HepG2 (cell line): Measurements from ENCODE around the gene STX10. TPM values are rescaled to one million over a fixed set of nuclear protein-coding genes. Genes with fewer than 3 reads are reported as not detected.

Experiments used
- ASH2L ChIP-seq: fragments of 300-600, 200-600 bp; sonication (generic); IDR thresholded peaks from 2 replicates; pipeline ENCODE4 v1.7.0; 2017; ENCODE audit warnings: low read depth, mild to moderate bottlenecking, moderate library complexity, mixed read lengths, low read length; ENCODE audit not compliant: insufficient read length
- GLI4 ChIP-seq: sonication (generic); formaldehyde crosslinking; IDR thresholded peaks from 2 replicates; pipeline ENCODE4 v1.5.1; 2020; ENCODE audit warnings: missing genetic modification reagents, mild to moderate bottlenecking, moderate library complexity, borderline replicate concordance
- HNRNPK ChIP-seq: fragments of 200-400 bp; formaldehyde crosslinking; IDR thresholded peaks from 2 replicates; pipeline ENCODE4 v1.6.1; 2018; ENCODE audit warnings: low read length, low read depth, moderate library complexity, mild to moderate bottlenecking; ENCODE audit not compliant: poor library complexity, severe bottlenecking
- KAT7 ChIP-seq: IDR thresholded peaks from 2 replicates; pipeline ENCODE4 v1.6.1; 2018; ENCODE audit warnings: borderline replicate concordance, missing compliant biosample characterization
- MAFF ChIP-seq: IDR thresholded peaks from 2 replicates; pipeline ENCODE4 v1.6.1; 2011; ENCODE audit warnings: low read depth, low read length, improper control_type of control experiment
- REL ChIP-seq: sonication (generic); formaldehyde crosslinking; conservative IDR thresholded peaks from 2 replicates; pipeline ENCODE4 v1.8.0; 2022; ENCODE audit warnings: mild to moderate bottlenecking, missing genetic modification reagents, moderate library complexity
- YY1 ChIP-seq: IDR thresholded peaks from 2 replicates; pipeline ENCODE4 v1.6.1; 2011; ENCODE audit warnings: low read length, low read depth, moderate library complexity, mild to moderate bottlenecking; ENCODE audit not compliant: insufficient read depth, insufficient replicate concordance
- ZBTB20 ChIP-seq: sonication (generic); formaldehyde crosslinking; IDR thresholded peaks from 2 replicates; pipeline ENCODE4 v1.8.1; 2023; ENCODE audit warnings: missing genetic modification reagents, low read depth, mild to moderate bottlenecking, borderline replicate concordance
- ZNF124 ChIP-seq: sonication (generic); formaldehyde crosslinking; IDR thresholded peaks from 2 replicates; pipeline ENCODE4 v1.4.0; 2020; ENCODE audit warnings: missing genetic modification reagents
- ZNF230 ChIP-seq: sonication (generic); formaldehyde crosslinking; IDR thresholded peaks from 2 replicates; pipeline ENCODE4 v1.4.0; 2020; ENCODE audit warnings: mild to moderate bottlenecking, missing genetic modification reagents
- ZNF234 ChIP-seq: sonication (generic); formaldehyde crosslinking; conservative IDR thresholded peaks from 2 replicates; pipeline ENCODE4 v1.5.1; 2020; ENCODE audit warnings: mild to moderate bottlenecking, missing genetic modification reagents
- ZNF333 ChIP-seq: sonication (generic); formaldehyde crosslinking; IDR thresholded peaks from 2 replicates; pipeline ENCODE4 v1.4.0; 2020; ENCODE audit warnings: mild to moderate bottlenecking, missing genetic modification reagents, borderline replicate concordance
- ZNF350 ChIP-seq: sonication (generic); formaldehyde crosslinking; IDR thresholded peaks from 2 replicates; pipeline ENCODE4 v1.4.0; 2020; ENCODE audit warnings: mild to moderate bottlenecking, low read depth, missing genetic modification reagents, borderline replicate concordance
- ZNF451 ChIP-seq: sonication (generic); formaldehyde crosslinking; IDR thresholded peaks from 2 replicates; pipeline ENCODE4 v1.5.0; 2020; ENCODE audit warnings: mild to moderate bottlenecking, missing genetic modification reagents
- ZNF768 ChIP-seq: sonication (generic); formaldehyde crosslinking; IDR thresholded peaks from 2 replicates; pipeline ENCODE4 v1.4.0; 2020; ENCODE audit warnings: missing genetic modification reagents
- ZNF800 ChIP-seq: sonication (generic); formaldehyde crosslinking; IDR thresholded peaks from 2 replicates; pipeline ENCODE4 v1.4.0; 2020; ENCODE audit warnings: missing genetic modification reagents
- polyA plus RNA-seq, 8 experiments: library from polyadenylated mRNA; depleted of rRNA in 3 of 8; stranded (reverse) in 7 of 8; unstranded in 1 of 8; fragments of >200 nt; fragmentation: Illumina TruSeq in 4 of 8; extraction: Trizol in 4 of 8; gene quantifications; 2 replicates each; pipeline versions ENCODE4 v1.2.1 to v1.2.3, GENCODE V29; 2011 to 2016; ENCODE audit warnings: low read depth in 4 of 8, missing spikeins in 1 of 8, mixed read lengths in 1 of 8; ENCODE audit not compliant: insufficient read depth in 1 of 8
- total RNA-seq, 5 experiments: library from RNA; depleted of rRNA; stranded (reverse); fragments of >200 nt; fragmentation: Illumina TruSeq; extraction: Trizol; gene quantifications; 2 replicates each; pipeline ENCODE4 v1.2.3, GENCODE V29; 2016; ENCODE audit warnings: low read depth in 1 of 5
- TF ChIP-seq, protein P1 (sequence below): sonication (generic); formaldehyde crosslinking; IDR thresholded peaks from 2 replicates; pipeline ENCODE4 v1.5.1; 2020; ENCODE audit warnings: mild to moderate bottlenecking, missing genetic modification reagents, borderline replicate concordance
- TF ChIP-seq, protein P2 (sequence below): IDR thresholded peaks from 2 replicates; pipeline ENCODE4 v1.6.1; 2016; ENCODE audit warnings: missing compliant biosample characterization, missing genetic modification reagents, borderline replicate concordance

STX10 gene
- total and polyA plus RNA-seq, 2 of the 13 experiments (the other 11 are each of a cell fraction or from before 2014, with no cell fraction given): 47.9 to 66.4 TPM

DNA sequence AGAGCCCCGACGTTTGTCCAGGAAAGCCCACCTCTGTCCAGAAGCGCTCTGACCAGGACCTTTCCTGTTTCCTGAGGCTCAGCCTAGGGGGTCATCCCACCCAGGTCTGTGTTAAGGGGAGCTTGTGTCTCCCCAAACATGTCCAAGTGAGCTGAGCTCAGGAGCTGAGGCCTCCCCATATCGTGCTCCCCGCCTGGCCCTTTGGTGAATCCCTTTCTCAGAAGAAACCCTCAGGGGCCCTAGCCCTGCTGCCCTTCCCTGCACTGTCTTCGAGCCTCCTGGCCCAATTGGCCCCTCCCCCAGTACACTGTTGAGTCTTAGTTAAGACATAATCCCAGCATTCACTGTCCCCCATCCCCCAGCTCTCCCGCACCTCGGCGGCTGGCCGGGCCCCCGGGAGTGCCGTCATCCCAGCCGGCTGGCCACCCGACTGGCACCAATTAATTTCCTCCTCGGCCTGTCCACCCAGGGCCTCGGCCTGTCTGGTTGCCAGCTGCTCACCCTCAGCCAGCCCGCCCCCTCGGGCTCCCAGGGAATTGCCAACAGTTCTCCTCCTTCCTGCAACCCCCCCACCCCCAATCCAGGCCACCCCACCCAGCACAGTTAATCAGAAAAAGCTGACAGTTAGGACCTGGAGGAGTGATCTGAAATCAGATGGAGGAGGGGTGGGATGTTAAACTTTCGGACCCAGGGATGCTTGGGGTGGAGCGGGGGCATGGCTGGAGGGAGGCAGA is 13.6 kb upstream of the STX10 start (continued):
- TF ChIP-seq, protein P1, sequence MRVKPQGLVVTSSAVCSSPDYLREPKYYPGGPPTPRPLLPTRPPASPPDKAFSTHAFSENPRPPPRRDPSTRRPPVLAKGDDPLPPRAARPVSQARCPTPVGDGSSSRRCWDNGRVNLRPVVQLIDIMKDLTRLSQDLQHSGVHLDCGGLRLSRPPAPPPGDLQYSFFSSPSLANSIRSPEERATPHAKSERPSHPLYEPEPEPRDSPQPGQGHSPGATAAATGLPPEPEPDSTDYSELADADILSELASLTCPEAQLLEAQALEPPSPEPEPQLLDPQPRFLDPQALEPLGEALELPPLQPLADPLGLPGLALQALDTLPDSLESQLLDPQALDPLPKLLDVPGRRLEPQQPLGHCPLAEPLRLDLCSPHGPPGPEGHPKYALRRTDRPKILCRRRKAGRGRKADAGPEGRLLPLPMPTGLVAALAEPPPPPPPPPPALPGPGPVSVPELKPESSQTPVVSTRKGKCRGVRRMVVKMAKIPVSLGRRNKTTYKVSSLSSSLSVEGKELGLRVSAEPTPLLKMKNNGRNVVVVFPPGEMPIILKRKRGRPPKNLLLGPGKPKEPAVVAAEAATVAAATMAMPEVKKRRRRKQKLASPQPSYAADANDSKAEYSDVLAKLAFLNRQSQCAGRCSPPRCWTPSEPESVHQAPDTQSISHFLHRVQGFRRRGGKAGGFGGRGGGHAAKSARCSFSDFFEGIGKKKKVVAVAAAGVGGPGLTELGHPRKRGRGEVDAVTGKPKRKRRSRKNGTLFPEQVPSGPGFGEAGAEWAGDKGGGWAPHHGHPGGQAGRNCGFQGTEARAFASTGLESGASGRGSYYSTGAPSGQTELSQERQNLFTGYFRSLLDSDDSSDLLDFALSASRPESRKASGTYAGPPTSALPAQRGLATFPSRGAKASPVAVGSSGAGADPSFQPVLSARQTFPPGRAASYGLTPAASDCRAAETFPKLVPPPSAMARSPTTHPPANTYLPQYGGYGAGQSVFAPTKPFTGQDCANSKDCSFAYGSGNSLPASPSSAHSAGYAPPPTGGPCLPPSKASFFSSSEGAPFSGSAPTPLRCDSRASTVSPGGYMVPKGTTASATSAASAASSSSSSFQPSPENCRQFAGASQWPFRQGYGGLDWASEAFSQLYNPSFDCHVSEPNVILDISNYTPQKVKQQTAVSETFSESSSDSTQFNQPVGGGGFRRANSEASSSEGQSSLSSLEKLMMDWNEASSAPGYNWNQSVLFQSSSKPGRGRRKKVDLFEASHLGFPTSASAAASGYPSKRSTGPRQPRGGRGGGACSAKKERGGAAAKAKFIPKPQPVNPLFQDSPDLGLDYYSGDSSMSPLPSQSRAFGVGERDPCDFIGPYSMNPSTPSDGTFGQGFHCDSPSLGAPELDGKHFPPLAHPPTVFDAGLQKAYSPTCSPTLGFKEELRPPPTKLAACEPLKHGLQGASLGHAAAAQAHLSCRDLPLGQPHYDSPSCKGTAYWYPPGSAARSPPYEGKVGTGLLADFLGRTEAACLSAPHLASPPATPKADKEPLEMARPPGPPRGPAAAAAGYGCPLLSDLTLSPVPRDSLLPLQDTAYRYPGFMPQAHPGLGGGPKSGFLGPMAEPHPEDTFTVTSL: no peak
- TF ChIP-seq HNRNPK (peak; percentile 39), ZNF350 (CRISPR knock-in tag) (no peak), KAT7 (CRISPR knock-in tag) (no peak), GLI4 (CRISPR knock-in tag) (no peak), ZNF333 (CRISPR knock-in tag) (0 out of 2 replicates have a peak, but pooled peaks have one; percentile 6), ZNF800 (CRISPR knock-in tag) (0 out of 2 replicates have a peak, but pooled peaks have one; percentile 14), REL (peak; percentile 17; the same call in 1 of the 2 replicates), ZNF768 (CRISPR knock-in tag) (no peak), ASH2L (no peak), ZNF451 (CRISPR knock-in tag) (no peak), ZBTB20 (CRISPR knock-in tag) (no peak), ZNF124 (no peak), ZNF230 (CRISPR knock-in tag) (no peak), YY1 (no peak), ZNF234 (CRISPR knock-in tag) (no peak), MAFF (no peak)
- TF ChIP-seq, protein P2, sequence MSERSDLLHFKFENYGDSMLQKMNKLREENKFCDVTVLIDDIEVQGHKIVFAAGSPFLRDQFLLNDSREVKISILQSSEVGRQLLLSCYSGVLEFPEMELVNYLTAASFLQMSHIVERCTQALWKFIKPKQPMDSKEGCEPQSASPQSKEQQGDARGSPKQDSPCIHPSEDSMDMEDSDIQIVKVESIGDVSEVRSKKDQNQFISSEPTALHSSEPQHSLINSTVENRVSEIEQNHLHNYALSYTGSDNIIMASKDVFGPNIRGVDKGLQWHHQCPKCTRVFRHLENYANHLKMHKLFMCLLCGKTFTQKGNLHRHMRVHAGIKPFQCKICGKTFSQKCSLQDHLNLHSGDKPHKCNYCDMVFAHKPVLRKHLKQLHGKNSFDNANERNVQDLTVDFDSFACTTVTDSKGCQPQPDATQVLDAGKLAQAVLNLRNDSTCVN (CRISPR knock-in tag): 0 out of 2 replicates have a peak, but pooled peaks have one; percentile 20
